HEK293T (cell line): ENCODE measurements around the gene TFDP2.

Experiments
- CTCF ChIA-PET: fragments of 350-600 bp; formaldehyde crosslinking; extraction: SDS; loops from one replicate; lab custom pipeline; 2021; ENCODE audit warnings: antibody characterized with exemption, inconsistent platforms; lab: Yijun Ruan, JAX
- POLR2A ChIA-PET: fragments of 350-600 bp; formaldehyde crosslinking; extraction: SDS; loops from one replicate; lab custom pipeline; 2020; ENCODE audit warnings: antibody characterized with exemption, inconsistent platforms; lab: Yijun Ruan, JAX
- DNase-seq: peaks from one replicate; pipeline ENCODE4 v3.0.0; 2012; ENCODE audit warnings: mixed read lengths; ENCODE audit errors: extremely low spot score
- ARNT ChIP-seq: fragments of 450-650 bp; IDR thresholded peaks from 2 replicates; pipeline ENCODE4 v1.6.1; 2017; ENCODE audit warnings: mild to moderate bottlenecking
- BHLHE40 ChIP-seq: fragments of 450-650 bp; IDR thresholded peaks from 2 replicates; pipeline ENCODE4 v1.6.1; 2016; ENCODE audit warnings: mild to moderate bottlenecking, moderate library complexity, borderline replicate concordance
- CTBP1 ChIP-seq: fragments of 450-650 bp; IDR thresholded peaks from 2 replicates; pipeline ENCODE4 v1.6.1; 2016; ENCODE audit warnings: borderline replicate concordance
- ELF4 ChIP-seq: fragments of 450-650 bp; IDR thresholded peaks from 2 replicates; pipeline ENCODE4 v1.6.1; 2017; ENCODE audit warnings: antibody characterized with exemption
- FOXA1 ChIP-seq: fragments of 450-650 bp; IDR thresholded peaks from 2 replicates; pipeline ENCODE4 v1.6.1; 2016; ENCODE audit warnings: mild to moderate bottlenecking
- FOXK2 ChIP-seq: fragments of 450-650 bp; IDR thresholded peaks from 2 replicates; pipeline ENCODE4 v1.6.1; 2016; ENCODE audit warnings: mild to moderate bottlenecking
- FOXM1 ChIP-seq: fragments of 450-650 bp; IDR thresholded peaks from 2 replicates; pipeline ENCODE4 v1.6.1; 2017; ENCODE audit warnings: mild to moderate bottlenecking, borderline replicate concordance
- HDGF ChIP-seq: fragments of 450-650 bp; IDR thresholded peaks from 2 replicates; pipeline ENCODE4 v1.6.1; 2017; ENCODE audit warnings: antibody characterized with exemption, borderline replicate concordance
- L3MBTL2 ChIP-seq: fragments of 450-650 bp; conservative IDR thresholded peaks from 2 replicates; pipeline ENCODE4 v1.6.1; 2016; ENCODE audit warnings: mild to moderate bottlenecking
- LEF1 ChIP-seq: fragments of 450-650 bp; IDR thresholded peaks from 2 replicates; pipeline ENCODE4 v1.6.1; 2017; ENCODE audit warnings: mild to moderate bottlenecking, borderline replicate concordance
- NFRKB ChIP-seq: fragments of 450-650 bp; IDR thresholded peaks from 2 replicates; pipeline ENCODE4 v1.6.1; 2016; ENCODE audit warnings: mild to moderate bottlenecking, moderate library complexity
- SP1 ChIP-seq: fragments of 450-650 bp; IDR thresholded peaks from 2 replicates; pipeline ENCODE4 v1.6.1; 2017
- SUZ12 ChIP-seq: fragments of 450-650 bp; IDR thresholded peaks from 2 replicates; pipeline ENCODE4 v1.6.1; 2016; ENCODE audit warnings: mild to moderate bottlenecking
- TARDBP ChIP-seq: fragments of 450-650 bp; IDR thresholded peaks from 2 replicates; pipeline ENCODE4 v1.6.1; 2016
- ZNF384 ChIP-seq: fragments of 450-650 bp; IDR thresholded peaks from 2 replicates; pipeline ENCODE4 v1.6.1; 2016
- TF ChIP-seq, protein P1 (sequence below): fragments of 450-650 bp; IDR thresholded peaks from 2 replicates; pipeline ENCODE4 v1.6.1; 2016

Gene TFDP2

GRCh38 chr3:141905129-141905528 is 244.2 kb downstream of the TFDP2 start:
- TF ChIP-seq FOXM1 = no peak
- CTCF ChIA-PET = no interaction called here
- DNase-seq = no peak
- POLR2A ChIA-PET = no interaction called here

DNA sequence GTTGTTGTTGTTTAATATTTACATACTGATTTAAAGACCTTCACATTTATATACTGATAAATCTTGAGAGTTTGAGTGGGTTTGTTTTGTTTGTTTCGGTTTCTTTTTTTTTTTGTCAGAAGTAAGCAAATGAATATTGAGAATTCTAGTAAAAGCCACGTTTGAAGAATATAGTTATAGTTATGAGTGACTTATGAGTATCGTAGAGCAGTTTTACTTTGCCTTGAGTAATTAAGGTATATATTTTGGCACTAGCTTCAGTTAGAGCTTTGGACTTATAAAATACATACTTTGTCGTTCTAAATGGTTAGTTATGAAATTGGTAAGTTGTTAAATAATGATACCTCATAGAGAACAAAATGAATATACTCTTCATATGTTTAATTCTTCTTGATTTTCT is 245.1 kb downstream of the TFDP2 start:
- POLR2A ChIA-PET = no interaction called here
- TF ChIP-seq NFRKB (no peak), L3MBTL2 (no peak), TARDBP (no peak), FOXM1 (no peak), BHLHE40 (no peak), CTBP1 (no peak), SP1 (no peak), SUZ12 (no peak), LEF1 (no peak), FOXA1 (no peak), ELF4 (no peak), FOXK2 (no peak)
- TF ChIP-seq, protein P1, sequence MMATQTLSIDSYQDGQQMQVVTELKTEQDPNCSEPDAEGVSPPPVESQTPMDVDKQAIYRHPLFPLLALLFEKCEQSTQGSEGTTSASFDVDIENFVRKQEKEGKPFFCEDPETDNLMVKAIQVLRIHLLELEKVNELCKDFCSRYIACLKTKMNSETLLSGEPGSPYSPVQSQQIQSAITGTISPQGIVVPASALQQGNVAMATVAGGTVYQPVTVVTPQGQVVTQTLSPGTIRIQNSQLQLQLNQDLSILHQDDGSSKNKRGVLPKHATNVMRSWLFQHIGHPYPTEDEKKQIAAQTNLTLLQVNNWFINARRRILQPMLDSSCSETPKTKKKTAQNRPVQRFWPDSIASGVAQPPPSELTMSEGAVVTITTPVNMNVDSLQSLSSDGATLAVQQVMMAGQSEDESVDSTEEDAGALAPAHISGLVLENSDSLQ = no peak
- CTCF ChIA-PET = no interaction called here

GRCh38 chr3:141901914-141902313 is 247.4 kb downstream of the TFDP2 start:
- ChIA-PET POLR2A (no interaction called here), CTCF (no interaction called here)
- DNase-seq = no peak
- TF ChIP-seq ELF4 (no peak), L3MBTL2 (no peak), NFRKB (no peak), TARDBP (no peak), ZNF384 (no peak), FOXK2 (no peak), ARNT (no peak), FOXM1 (no peak), CTBP1 (no peak), BHLHE40 (no peak), FOXA1 (no peak), SUZ12 (no peak), HDGF (no peak), LEF1 (no peak), SP1 (no peak)
- TF ChIP-seq, protein P1 = no peak

More for the DNA sequence above, 245.1 kb downstream of the TFDP2 start:
- no peak for DNase-seq

DNA sequence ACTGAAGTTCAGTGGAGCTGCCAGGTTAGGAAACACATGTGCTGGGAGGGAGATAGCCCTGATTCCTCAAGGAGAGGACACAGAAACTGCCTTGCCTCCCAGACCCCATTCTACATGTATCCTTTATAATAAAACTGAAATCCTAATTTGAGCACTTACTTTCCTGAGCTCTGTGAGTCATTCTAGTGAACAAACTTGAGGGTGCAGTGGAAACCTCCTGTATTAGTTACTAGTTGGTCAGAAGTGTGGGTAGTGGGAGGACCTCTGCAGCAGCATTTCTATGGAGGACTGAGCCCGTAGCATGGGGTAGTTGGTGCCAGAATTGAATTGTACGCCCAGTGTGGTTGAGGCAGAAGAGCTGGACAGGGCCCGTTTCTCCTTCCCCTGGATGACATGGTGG is 249.0 kb downstream of the TFDP2 start:
- ChIA-PET CTCF (no interaction called here), POLR2A (no interaction called here)
- no peak for DNase-seq
- TF ChIP-seq L3MBTL2 = no peak
- TF ChIP-seq NFRKB = no peak
- no peak for TF ChIP-seq HDGF
- TF ChIP-seq LEF1 = no peak
- TF ChIP-seq, protein P1 = no peak
- TF ChIP-seq FOXA1 = no peak
- no peak for TF ChIP-seq FOXM1

DNA sequence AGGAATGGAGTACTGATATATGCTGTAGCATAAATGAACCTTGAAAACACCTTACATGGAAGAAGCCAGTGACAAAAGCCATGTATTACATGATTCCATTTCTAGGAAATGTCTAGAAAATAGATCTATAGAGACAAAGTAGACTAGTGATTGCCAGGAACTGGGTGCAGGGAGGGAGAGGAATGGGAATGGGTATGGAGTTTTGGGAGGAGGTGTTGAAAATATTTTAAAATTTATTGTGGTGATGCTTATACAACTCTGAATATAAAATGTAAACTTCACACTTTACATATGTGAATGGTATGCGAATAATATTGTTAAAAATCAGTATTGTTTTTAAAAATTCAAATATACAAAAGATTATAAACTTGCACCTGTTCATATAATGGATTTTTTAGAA is 250.4 kb downstream of the TFDP2 start:
- ChIA-PET POLR2A (no interaction called here), CTCF (no interaction called here)
- DNase-seq = no peak
- no peak for TF ChIP-seq TARDBP

GRCh38 chr3:141895731-141896130 is 253.6 kb downstream of the TFDP2 start:
- no peak for DNase-seq
- TF ChIP-seq HDGF (no peak), TARDBP (no peak), ELF4 (no peak), SUZ12 (no peak), LEF1 (no peak), NFRKB (no peak), CTBP1 (no peak), FOXK2 (no peak), BHLHE40 (no peak), FOXA1 (no peak), L3MBTL2 (no peak), ZNF384 (no peak), FOXM1 (no peak)
- POLR2A ChIA-PET = no interaction called here
- CTCF ChIA-PET = no interaction called here

DNA sequence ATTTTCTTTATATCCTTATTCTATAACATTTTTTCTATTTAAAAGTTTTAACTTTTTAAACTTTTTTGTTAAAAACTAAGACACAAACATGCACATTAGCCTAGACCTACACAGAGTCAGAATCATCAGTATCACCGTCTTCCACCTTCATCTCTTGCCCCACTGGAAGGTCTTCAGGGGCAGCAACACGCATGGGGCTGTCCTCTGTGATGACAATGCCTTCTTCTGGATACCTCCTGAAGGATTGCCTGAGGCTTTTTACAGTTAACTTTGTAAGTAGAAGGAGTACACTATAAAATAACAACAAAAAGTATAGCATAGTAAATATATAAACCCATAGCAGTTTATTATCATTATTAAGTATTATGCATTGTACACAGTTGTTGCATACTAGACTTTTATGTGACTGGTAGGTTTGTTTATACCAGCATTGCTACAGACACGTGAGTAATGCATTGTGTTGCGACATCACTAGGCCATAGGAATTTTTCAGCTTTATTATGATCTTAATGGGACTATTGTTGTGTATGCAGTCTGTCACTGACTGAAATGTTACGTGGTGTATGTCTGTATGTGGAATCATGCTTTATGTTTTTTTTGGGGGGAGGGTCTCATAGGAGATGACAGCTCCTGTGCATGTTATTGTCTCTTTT is 254.7 kb downstream of the TFDP2 start:
- CTCF ChIA-PET = no interaction called here
- DNase-seq = no peak

More for the DNA sequence above, 254.7 kb downstream of the TFDP2 start:
- no peak for TF ChIP-seq LEF1
- TF ChIP-seq FOXA1 = no peak
- no peak for TF ChIP-seq BHLHE40
- no peak for TF ChIP-seq ARNT
- no peak for TF ChIP-seq FOXK2
- TF ChIP-seq CTBP1 = no peak
- TF ChIP-seq, protein P1 = no peak
- no peak for TF ChIP-seq ZNF384
- no peak for TF ChIP-seq TARDBP
- POLR2A ChIA-PET = interaction anchor here (1.5 kb wide), 1 partner anchor 19 kb away, joined by 4 read pairs; no protein-coding TSS in a partner anchor
